Testis (tissue), 2 donors: ENCODE data around the gene HBEGF.

Experiments
- CTCF ChIP-seq, 3 experiments: fragments of 450-650 bp in 2 of 3; fragments of 200-600 bp in 1 of 3; sonication (generic) in 1 of 3; IDR thresholded peaks; one replicate each; pipeline ENCODE4 v1.5.1; 2016 to 2019; ENCODE audit warnings: antibody characterized with exemption in 3 of 3, mild to moderate bottlenecking in 2 of 3, moderate library complexity in 1 of 3
- POLR2A ChIP-seq: fragments of 450-650 bp; IDR thresholded peaks from one replicate; pipeline ENCODE4 v1.6.1; 2017; ENCODE audit warnings: antibody characterized with exemption, mild to moderate bottlenecking, moderate library complexity

- TF ChIP-seq CTCF (IDR thresholded peaks at IDR 0.05) (no peak), POLR2A (no peak)
These were observed 27.6 kb downstream of the HBEGF start for GRCh38 chr5:140318792-140319191.
